DMS 273 treated with DMSO at 0.1 percent for 48 hours (cell line): ENCODE data around the gene LRMDA.

ENCODE experiments used
- DNase-seq: peaks from one replicate; lab custom pipeline; 2025; lab: John Stamatoyannopoulos, UW

The LRMDA gene

DNA sequence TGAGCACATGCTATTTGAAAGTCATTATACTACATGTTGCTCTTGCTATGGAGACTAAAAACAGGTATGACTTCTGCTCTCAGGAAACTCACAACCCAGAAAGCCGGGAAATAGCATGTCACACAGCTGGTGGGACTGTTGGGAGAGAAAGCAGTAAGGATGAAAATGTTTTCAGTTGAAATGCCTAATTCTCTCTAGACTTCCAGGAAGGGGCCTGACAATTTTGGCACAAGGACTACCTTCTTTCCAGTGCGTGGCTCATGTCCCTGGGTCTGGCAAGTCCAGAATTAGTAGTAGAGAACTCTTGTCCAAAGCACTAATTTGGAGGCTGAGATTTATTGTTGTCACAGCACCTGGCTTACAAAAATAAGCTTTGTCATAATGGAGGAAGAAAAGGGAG, 567.6 kb downstream of the LRMDA start:
- no peak for DNase-seq

DNA sequence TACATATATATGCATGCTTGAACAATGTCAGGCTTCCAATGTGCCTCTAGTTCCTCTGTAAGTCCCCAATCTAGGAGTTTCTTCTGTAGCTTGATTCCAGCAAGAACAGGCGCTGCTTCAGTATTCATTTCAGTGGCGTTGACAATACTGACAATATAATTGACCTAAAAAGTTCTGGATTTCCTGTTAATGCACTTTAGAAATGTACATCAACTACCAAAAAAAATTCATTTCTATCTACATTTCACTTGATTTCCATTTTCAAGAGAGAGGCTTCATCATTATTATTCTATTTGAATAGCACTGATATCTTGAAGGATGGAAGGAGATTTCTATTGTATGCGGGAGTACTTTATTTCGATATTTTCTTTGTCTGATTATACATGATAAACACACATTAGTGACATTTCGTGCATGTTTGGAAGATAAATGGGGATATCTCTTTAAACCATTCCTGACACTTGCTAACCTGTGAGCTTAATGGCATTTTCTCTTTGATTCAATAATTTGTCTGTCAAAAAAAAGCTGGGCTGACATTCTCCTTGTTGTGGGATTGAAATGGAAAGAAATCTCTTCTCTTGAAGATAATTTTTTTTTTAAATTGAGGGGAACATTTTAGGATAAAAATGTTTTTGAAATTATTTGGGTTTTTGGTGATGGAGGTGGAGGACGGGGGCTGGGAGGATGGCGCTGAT, 568.2 kb downstream of the LRMDA start:
- no peak for DNase-seq

GRCh38 chr10:76000550-76000949, 569.1 kb downstream of the LRMDA start:
- DNase-seq: no peak

- DNase-seq: no peak
These were observed 569.6 kb downstream of the LRMDA start for GRCh38 chr10:76001019-76001418.

DNA sequence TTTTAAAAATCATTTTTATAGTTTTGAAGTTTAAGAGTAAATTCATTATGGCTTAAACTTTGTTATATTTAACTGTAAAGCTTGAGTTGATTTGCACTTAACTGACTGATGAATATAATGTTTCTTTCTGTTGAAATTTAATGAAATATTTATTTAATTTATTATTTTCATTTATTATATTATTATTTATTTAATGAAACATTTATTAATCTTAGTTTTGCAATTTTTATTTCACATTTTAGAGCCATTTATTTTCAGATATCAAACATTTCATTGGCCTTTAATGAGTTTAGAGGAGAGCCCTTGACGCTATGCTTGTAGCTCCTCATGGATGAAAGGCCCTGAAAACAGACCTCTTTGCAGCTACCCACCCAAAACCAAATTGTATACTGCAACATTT, 570.0 kb downstream of the LRMDA start:
- DNase-seq: no peak

DNA sequence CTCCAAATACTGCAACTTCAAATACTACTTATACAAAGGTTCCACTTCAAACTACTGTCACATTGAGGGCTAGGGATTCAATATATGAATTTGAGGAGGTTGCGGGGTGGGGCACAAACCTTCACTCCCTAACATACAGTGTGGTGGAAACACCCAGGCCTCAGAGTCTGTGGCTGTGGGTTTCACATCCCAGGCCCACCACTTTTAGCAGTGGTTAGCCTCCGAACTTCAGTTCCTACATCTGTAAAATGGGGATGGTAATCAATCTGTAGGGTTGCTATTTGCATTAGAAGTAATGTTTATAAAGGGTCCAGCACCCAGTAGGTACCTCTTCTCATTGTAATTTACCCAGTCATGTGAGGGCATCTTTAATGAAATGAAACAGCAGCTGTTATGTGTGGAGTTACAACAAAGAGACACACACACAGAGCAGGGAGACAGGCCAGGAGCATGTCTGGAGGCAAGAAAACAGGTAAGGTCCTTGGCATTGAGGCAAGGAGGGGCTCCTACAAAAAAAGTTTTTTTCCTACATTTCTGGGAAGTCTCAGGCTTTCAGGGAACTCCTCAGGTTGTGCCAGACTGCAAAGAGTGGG, 570.9 kb downstream of the LRMDA start:
- DNase-seq: no peak

DNA sequence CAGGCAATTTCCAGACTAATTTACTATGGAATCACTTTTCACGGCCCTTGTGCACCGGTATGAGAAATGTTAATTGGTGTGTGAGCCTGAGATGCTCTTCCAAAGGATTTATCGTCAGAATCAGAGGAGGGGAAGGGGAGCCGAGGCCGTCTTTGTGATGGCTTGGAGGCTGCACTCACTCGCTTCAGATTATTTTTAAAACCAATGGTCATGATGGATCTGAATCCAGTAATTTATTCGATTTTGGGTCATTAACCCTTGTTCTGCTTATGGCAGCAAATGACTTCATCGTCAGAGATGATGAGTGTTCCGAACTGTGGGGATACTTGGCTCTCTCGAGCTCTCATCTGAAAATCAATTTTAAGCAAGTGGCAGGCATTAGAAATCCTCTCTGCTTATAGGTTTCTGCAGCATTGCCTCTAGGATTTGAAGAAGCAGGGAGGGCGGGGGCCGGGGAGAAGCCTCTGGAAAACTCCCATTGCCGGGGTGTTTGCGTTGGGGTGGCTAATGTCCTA, 576.3 kb downstream of the LRMDA start:
- no peak for DNase-seq

DNA sequence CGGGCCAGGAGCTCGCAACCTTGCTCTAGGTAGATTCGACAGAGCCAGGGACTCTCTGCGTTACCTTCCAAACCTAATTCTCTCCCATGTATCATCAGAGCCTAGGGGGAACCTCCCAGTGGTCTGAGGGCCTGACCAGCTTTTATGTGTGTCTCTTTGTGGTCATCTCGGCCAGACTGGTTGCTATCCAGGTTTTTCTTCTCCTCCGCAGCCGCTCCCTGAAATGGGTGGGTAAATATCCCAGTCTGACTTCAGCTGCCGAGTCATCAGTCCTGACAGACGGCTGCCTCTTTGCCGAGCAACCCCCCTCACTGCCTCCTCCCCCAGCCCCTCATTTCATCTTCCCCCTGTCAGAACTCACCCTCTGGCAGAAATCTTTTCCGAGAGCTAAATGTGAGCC, 578.1 kb downstream of the LRMDA start:
- DNase-seq: no peak

DNA sequence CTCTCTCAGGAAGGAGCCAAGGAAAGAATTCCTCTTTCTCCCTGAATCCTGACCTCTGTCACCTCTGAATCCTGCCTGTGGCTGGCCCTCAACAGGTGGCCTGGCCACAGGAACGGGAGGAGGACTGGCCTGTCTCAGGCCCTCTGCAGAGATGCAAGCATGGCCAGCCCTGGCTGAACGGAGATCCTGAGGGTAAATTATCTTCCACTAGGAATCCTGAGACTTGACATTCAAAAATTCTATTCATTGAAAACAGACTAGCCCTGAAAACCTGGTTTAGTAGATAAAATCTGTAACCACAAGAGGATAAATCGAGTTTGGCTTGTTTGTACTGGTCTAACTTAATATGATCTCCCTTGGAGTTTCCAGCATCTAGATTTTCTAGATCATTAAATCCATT, 579.3 kb downstream of the LRMDA start:
- no peak for DNase-seq

GRCh38 chr10:76012716-76013327, 581.4 kb downstream of the LRMDA start:
- no peak for DNase-seq

DNA sequence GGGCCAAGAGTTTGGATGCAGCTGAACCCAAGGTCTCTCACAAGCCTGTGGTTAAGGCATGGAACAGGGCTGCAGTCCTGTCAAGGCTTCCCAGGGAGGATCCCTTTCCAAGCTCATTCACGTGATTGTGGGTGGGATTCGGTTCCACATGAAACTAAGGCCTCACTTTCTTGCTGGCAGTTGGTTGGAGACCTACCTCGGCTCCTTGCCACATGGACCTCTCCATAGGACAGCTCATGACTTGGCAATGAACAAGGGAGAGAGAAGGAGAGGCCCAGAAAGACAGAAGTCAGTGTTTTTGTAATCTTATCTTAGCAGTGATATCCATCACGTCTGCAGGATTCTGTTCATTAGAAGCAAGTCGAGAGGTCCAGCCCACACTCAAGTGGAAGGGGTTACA, 583.8 kb downstream of the LRMDA start:
- no peak for DNase-seq

DNA sequence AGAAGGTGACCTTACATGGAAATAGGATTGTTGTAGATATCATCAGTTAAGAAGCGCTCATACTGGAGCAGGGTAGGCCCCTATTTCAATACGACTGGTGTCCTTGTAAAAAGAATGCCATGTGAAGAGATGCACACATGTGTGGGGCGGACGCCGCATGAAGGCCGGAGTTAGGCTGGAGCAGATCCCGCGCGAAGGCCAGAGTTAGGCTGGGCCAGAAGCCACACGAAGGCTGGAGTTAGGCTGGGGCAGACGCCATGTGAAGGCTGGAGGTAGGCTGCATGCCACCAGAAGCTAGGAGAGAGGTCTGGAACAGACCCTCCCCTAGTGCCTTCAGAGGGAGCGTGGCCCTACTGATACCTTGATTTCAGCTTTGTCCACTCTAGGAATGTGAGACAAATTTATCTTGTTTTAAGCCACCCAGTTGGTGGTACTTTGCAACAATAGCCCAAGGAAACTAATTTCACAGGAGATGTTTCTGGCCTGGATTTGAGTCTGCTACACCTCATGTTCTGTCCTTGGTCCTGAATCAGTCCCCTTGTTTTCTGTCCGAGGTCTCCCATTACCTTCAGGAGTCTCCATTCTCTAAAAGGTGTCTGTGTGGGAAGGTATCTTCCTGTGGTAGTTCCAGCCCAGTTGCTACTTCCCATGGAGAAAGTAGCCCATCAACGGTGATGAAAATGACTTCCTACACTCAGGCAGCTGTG, 585.8 kb downstream of the LRMDA start:
- DNase-seq: no peak

GRCh38 chr10:76017733-76018433, 586.5 kb downstream of the LRMDA start:
- no peak for DNase-seq

- DNase-seq: no peak
These were observed 589.2 kb downstream of the LRMDA start for GRCh38 chr10:76020630-76021029.

GRCh38 chr10:76021398-76021797, 590.0 kb downstream of the LRMDA start:
- no peak for DNase-seq

DNA sequence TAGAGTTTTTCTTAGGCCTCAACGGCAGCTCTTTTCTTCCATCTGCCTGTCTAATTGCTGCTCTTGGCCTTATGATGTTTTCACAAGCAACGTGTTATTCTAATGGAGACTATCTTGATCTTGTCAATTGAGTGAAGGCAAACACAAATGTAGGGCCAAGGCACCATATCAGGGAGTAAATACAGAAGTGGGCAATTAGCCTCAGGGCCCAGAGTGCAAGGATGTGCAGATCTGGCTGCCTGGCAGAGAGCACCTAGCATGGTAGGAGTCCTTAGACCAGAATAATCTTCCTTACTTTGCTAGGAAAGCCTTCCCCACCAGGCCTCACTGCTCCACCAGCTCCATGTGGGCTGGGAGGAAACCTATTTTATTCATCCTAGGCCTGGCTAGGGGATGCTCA, 590.9 kb downstream of the LRMDA start:
- DNase-seq: no peak

DNA sequence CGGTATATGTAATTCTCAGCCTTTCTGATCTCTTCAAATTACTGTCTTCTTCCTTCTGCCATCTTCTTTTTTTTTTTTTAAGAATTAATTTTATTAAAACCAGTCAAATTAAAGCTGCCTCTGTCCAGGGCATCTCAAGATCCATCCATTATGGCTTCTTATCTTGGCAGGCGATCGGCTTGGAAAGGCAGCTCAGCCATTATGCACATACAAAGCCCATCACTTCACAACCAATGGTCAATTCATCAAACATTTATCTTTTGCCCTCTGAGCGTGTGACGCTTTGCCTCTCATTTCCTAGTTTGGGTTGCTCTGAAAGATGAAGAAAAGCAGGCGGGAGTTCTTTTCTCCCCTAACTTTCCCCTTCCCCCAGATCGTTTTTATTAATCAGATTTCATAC, 591.6 kb downstream of the LRMDA start:
- no peak for DNase-seq

GRCh38 chr10:76024460-76025123, 593.2 kb downstream of the LRMDA start:
- no peak for DNase-seq

- DNase-seq: no peak
These were observed 593.7 kb downstream of the LRMDA start for GRCh38 chr10:76025124-76025477.

- no peak for DNase-seq
These were observed 594.9 kb downstream of the LRMDA start for GRCh38 chr10:76026176-76026771.

DNA sequence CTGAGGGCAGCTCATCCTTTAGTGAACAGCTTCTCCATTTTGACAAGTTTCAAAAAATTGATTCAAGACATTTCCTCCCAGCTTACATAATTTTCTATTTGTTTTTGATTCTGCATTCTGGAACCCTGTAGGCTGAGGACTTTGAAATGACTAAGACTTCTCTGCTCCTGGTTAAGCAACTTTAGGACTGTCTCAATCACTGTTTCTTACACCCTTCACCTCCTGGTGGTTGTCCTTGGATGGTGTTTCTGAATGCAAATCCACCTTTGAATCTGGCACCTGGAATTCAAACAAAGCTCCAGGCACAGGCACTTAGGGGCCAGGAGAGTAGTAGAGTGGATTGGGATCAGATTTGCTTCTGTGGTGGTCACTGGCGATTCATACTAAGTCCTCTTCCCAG, 595.5 kb downstream of the LRMDA start:
- no peak for DNase-seq
